H9 (cell line): ENCODE measurements around the gene SNED1. TPM values are rescaled to one million over a fixed set of nuclear protein-coding genes. Genes with fewer than 3 reads are reported as not detected.

ENCODE experiments used
- DNase-seq: peaks from one replicate; pipeline ENCODE4 v3.0.0-alpha.2; 2017
- H2AFZ ChIP-seq: one replicate; pipeline ENCODE4 v1.6.1; 2013; ENCODE audit warnings: mild to moderate bottlenecking, low read length, control low read depth, moderate library complexity
- H2AK5ac ChIP-seq: 2 replicates; pipeline ENCODE4 v1.6.1; 2013; ENCODE audit warnings: low read length, control low read depth, mixed read lengths; ENCODE audit not compliant: insufficient read length
- H2BK120ac ChIP-seq: one replicate; pipeline ENCODE4 v1.6.1; 2013; ENCODE audit warnings: low read depth, mild to moderate bottlenecking, low read length, control low read depth, inconsistent platforms; ENCODE audit not compliant: poor library complexity, severe bottlenecking
- H2BK12ac ChIP-seq: 2 replicates; pipeline ENCODE4 v1.6.1; 2013; ENCODE audit warnings: low read length, control low read depth, mixed read lengths, low read depth; ENCODE audit not compliant: insufficient read length
- H2BK15ac ChIP-seq: 2 replicates; pipeline ENCODE4 v1.6.1; 2013; ENCODE audit warnings: low read depth, low read length, control low read depth
- H2BK20ac ChIP-seq: one replicate; pipeline ENCODE4 v1.6.1; 2013; ENCODE audit warnings: low read depth, mild to moderate bottlenecking, low read length, control low read depth, inconsistent platforms; ENCODE audit not compliant: poor library complexity, severe bottlenecking
- H2BK5ac ChIP-seq: 2 replicates; pipeline ENCODE4 v1.6.1; 2013; ENCODE audit warnings: low read length, control low read depth, mixed read lengths; ENCODE audit not compliant: insufficient read length
- H3K14ac ChIP-seq: 2 replicates; pipeline ENCODE4 v1.6.1; 2013; ENCODE audit warnings: low read length, control low read depth; ENCODE audit not compliant: insufficient read depth
- H3K18ac ChIP-seq: 2 replicates; pipeline ENCODE4 v1.6.1; 2013; ENCODE audit warnings: low read depth, mild to moderate bottlenecking, mixed read lengths, low read length, control low read depth; ENCODE audit not compliant: insufficient read length
- H3K23ac ChIP-seq: 2 replicates; pipeline ENCODE4 v1.6.1; 2013; ENCODE audit warnings: low read length, control low read depth, mixed read lengths, low read depth; ENCODE audit not compliant: insufficient read length
- H3K23me2 ChIP-seq: 2 replicates; pipeline ENCODE4 v1.6.1; 2013; ENCODE audit warnings: low read depth, mild to moderate bottlenecking, mixed read lengths, low read length, control low read depth; ENCODE audit not compliant: insufficient read length, poor library complexity, severe bottlenecking
- H3K27ac ChIP-seq: 2 replicates; pipeline ENCODE4 v1.5.1; 2013; ENCODE audit warnings: low read length, control low read depth, mixed read lengths, low read depth; ENCODE audit not compliant: insufficient read length
- H3K27me3 ChIP-seq: 2 replicates; pipeline ENCODE4 v1.6.1; 2013; ENCODE audit warnings: low read length, control low read depth, inconsistent platforms; ENCODE audit not compliant: insufficient read depth
- H3K4ac ChIP-seq: 2 replicates; pipeline ENCODE4 v1.6.1; 2013; ENCODE audit warnings: low read depth, mild to moderate bottlenecking, control low read depth, inconsistent platforms, low read length, moderate library complexity
- H3K4me1 ChIP-seq: 2 replicates; pipeline ENCODE4 v1.6.1; 2013; ENCODE audit warnings: low read length, control low read depth, inconsistent platforms; ENCODE audit not compliant: insufficient read depth
- H3K4me2 ChIP-seq: 2 replicates; pipeline ENCODE4 v1.6.1; 2013; ENCODE audit warnings: low read length, control low read depth, mixed read lengths; ENCODE audit not compliant: insufficient read length, insufficient read depth
- H3K56ac ChIP-seq: 2 replicates; pipeline ENCODE4 v1.6.1; 2013; ENCODE audit warnings: low read depth, mild to moderate bottlenecking, mixed read lengths, low read length, control low read depth; ENCODE audit not compliant: insufficient read length
- H3K79me1 ChIP-seq: 2 replicates; pipeline ENCODE4 v1.6.1; 2013; ENCODE audit warnings: low read depth, mild to moderate bottlenecking, moderate library complexity, low read length, control low read depth, inconsistent platforms; ENCODE audit not compliant: insufficient read depth, poor library complexity, severe bottlenecking
- H3K79me2 ChIP-seq: 2 replicates; pipeline ENCODE4 v1.6.1; 2013; ENCODE audit warnings: low read length, control low read depth, inconsistent platforms; ENCODE audit not compliant: insufficient read depth
- H3K9ac ChIP-seq: 2 replicates; pipeline ENCODE4 v1.6.1; 2013; ENCODE audit warnings: low read length, control low read depth, mixed read lengths; ENCODE audit not compliant: insufficient read length; ENCODE audit errors: extremely low read depth
- H3K9me3 ChIP-seq: one replicate; pipeline ENCODE4 v1.6.1; 2013; ENCODE audit warnings: low read depth, low read length, inconsistent platforms; ENCODE audit not compliant: control insufficient read depth
- H3T11ph ChIP-seq: one replicate; pipeline ENCODE4 v1.6.1; 2013; ENCODE audit warnings: mild to moderate bottlenecking, low read length, control low read depth, inconsistent platforms
- H4K20me1 ChIP-seq: one replicate; pipeline ENCODE4 v1.6.1; 2013; ENCODE audit not compliant: control insufficient read depth, insufficient read length, insufficient read depth
- H4K5ac ChIP-seq: 2 replicates; pipeline ENCODE4 v1.6.1; 2013; ENCODE audit warnings: low read depth, mild to moderate bottlenecking, mixed read lengths, low read length, control low read depth; ENCODE audit not compliant: insufficient read length
- H4K8ac ChIP-seq: replicated peaks from 2 replicates; pipeline ENCODE4 v1.6.1; 2013; ENCODE audit warnings: low read length, control low read depth, mixed read lengths, low read depth; ENCODE audit not compliant: insufficient read length
- H4K91ac ChIP-seq: 2 replicates; pipeline ENCODE4 v1.6.1; 2013; ENCODE audit warnings: low read depth, mild to moderate bottlenecking, moderate library complexity, mixed read lengths, low read length, control low read depth; ENCODE audit not compliant: insufficient read length
- H3K27ac Mint-ChIP-seq, 3 experiments: 2 replicates in 2 of 3; 3 replicates in 1 of 3; pipeline ENCODE4 v1.8.0; 2020 to 2021; ENCODE audit warnings: mixed read lengths in 3 of 3, mild to moderate bottlenecking in 1 of 3, moderate library complexity in 1 of 3
- H3K27me3 Mint-ChIP-seq: 2 replicates; pipeline ENCODE4 v1.8.0; 2021; ENCODE audit warnings: low read depth, mild to moderate bottlenecking, moderate library complexity, mixed read lengths
- H3K36me3 Mint-ChIP-seq, 3 experiments: 2 replicates in 2 of 3; 3 replicates in 1 of 3; pipeline ENCODE4 v1.8.0; 2020 to 2021; ENCODE audit warnings: low read depth in 3 of 3, mixed read lengths in 3 of 3; ENCODE audit not compliant: insufficient read depth in 1 of 3
- H3K4me1 Mint-ChIP-seq, 2 experiments: 2 replicates each; pipeline ENCODE4 v1.8.0; 2020; ENCODE audit warnings: mixed read lengths in 2 of 2
- H3K4me3 Mint-ChIP-seq, 2 experiments: 2 replicates in 1 of 2; 3 replicates in 1 of 2; pipeline ENCODE4 v1.8.0; 2020 to 2021; ENCODE audit warnings: mild to moderate bottlenecking in 2 of 2, mixed read lengths in 2 of 2, moderate library complexity in 1 of 2
- H3K9me3 Mint-ChIP-seq, 2 experiments: 2 replicates in 1 of 2; 3 replicates in 1 of 2; pipeline ENCODE4 v1.8.0; 2020; ENCODE audit warnings: mild to moderate bottlenecking in 2 of 2, mixed read lengths in 2 of 2, moderate library complexity in 1 of 2
- WGBS: extraction: QIAGEN DNeasy Blood & Tissue Kit; methylation state at CpG from one replicate; pipeline ENCODE4 v1.1.7; 2013; ENCODE audit warnings: missing lambda C conversion rate, low lambda C conversion rate, mixed read lengths; ENCODE audit not compliant: insufficient read length; ENCODE audit errors: extremely low coverage; 5-methylcytosine and 5-hydroxymethylcytosine counted together
- total RNA-seq: library from RNA; stranded (reverse); gene quantifications from 2 replicates; pipeline ENCODE4 v1.2.1, GENCODE V29; 2021
- TF ChIP-seq, protein P1 (sequence below): fragments of 200-600 bp; sonication (generic); conservative IDR thresholded peaks from 3 replicates; pipeline ENCODE4 v1.8.0; 2021; ENCODE audit warnings: antibody characterized with exemption, mild to moderate bottlenecking

Gene SNED1
- total RNA-seq, 1 experiment from 2014 or later: 2.5 TPM

DNA sequence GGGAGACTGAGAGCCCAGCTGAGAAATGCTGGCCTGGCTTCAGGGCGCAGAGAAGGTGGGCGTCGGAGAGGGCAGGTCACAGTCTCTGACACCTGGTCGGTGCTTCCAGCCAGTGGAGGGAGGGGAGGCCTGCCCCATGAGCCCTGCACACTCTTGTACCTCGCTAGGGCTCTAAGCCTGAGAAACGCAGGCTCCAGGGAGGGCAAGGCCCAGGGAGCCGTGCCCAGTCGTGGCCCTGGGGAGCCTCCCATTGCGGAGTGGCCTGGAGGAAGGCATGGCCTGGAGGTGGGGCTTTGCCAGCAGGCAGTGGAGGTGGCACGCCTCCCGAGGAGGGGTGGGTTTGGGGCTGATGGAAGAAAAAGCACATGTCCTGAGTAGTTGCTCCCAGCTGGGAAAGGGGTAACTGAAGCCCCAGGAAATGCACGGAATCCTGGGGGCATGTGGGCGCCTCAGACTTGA, 64.7 kb downstream of the SNED1 start:
- H3K27ac Mint-ChIP-seq: no peak overlapping the region
- Histone ChIP-seq H3K27ac (no peak overlapping the region), H2BK5ac (no peak overlapping the region), H4K20me1 (no peaks in the 10 kb centered on the region), H4K5ac (no peak overlapping the region), H3K79me2 (no peaks in the 10 kb centered on the region), H2BK15ac (no peak overlapping the region), H3T11ph (no peak overlapping the region), H3K18ac (no peak overlapping the region), H3K4me2 (no peak overlapping the region), H3K27me3 (no peaks in the 10 kb centered on the region), H3K9me3 (no peaks in the 10 kb centered on the region), H3K23me2 (no peaks in the 10 kb centered on the region), H4K8ac (no peak overlapping the region), H2AFZ (no peak overlapping the region), H2AK5ac (no peak overlapping the region), H3K4ac (no peak overlapping the region), H4K91ac (no peak overlapping the region), H2BK20ac (no peak overlapping the region), H3K56ac (no peak overlapping the region), H3K4me1 (no peaks in the 10 kb centered on the region), H3K23ac (no peak overlapping the region), H2BK12ac (no peak overlapping the region), H2BK120ac (no peak overlapping the region), H3K9ac (no peak overlapping the region), H3K14ac (no peak overlapping the region), H3K79me1 (no peaks in the 10 kb centered on the region)
- WGBS: no CpG with 5 or more reads among the region's 13 CpGs
- no peaks in the 10 kb centered on the region; the same call in 1 of the 2 replicates for H3K27me3 Mint-ChIP-seq
- peak; percentile 30 for DNase-seq
- peaks cover 0 to 7% of the 10 kb centered on the region in 2 experiments; a peak in 2 of 4 replicates for H3K4me1 Mint-ChIP-seq
- H3K9me3 Mint-ChIP-seq: no peaks in the 10 kb centered on the region; a peak in 2 of 5 replicates
- TF ChIP-seq, protein P1, sequence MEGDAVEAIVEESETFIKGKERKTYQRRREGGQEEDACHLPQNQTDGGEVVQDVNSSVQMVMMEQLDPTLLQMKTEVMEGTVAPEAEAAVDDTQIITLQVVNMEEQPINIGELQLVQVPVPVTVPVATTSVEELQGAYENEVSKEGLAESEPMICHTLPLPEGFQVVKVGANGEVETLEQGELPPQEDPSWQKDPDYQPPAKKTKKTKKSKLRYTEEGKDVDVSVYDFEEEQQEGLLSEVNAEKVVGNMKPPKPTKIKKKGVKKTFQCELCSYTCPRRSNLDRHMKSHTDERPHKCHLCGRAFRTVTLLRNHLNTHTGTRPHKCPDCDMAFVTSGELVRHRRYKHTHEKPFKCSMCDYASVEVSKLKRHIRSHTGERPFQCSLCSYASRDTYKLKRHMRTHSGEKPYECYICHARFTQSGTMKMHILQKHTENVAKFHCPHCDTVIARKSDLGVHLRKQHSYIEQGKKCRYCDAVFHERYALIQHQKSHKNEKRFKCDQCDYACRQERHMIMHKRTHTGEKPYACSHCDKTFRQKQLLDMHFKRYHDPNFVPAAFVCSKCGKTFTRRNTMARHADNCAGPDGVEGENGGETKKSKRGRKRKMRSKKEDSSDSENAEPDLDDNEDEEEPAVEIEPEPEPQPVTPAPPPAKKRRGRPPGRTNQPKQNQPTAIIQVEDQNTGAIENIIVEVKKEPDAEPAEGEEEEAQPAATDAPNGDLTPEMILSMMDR: no peak
- no peaks in the 10 kb centered on the region for H3K36me3 Mint-ChIP-seq
- H3K4me3 Mint-ChIP-seq: no peak overlapping the region
